ENCODE data around the gene PDGFD.

The PDGFD gene

GRCh38 chr11:103895106-103895505, 268.8 kb downstream of the PDGFD start:
- H3K27ac ChIP-seq: no peak overlapping the region
- ChIA-PET CTCF (interaction anchor here (0.7 kb wide), 1 partner anchor 253 kb away, joined by 3 read pairs; no protein-coding TSS in a partner anchor), POLR2A (ENCODE audit: low non-redundant PET) (no interaction called here)
- TF ChIP-seq, protein P1, sequence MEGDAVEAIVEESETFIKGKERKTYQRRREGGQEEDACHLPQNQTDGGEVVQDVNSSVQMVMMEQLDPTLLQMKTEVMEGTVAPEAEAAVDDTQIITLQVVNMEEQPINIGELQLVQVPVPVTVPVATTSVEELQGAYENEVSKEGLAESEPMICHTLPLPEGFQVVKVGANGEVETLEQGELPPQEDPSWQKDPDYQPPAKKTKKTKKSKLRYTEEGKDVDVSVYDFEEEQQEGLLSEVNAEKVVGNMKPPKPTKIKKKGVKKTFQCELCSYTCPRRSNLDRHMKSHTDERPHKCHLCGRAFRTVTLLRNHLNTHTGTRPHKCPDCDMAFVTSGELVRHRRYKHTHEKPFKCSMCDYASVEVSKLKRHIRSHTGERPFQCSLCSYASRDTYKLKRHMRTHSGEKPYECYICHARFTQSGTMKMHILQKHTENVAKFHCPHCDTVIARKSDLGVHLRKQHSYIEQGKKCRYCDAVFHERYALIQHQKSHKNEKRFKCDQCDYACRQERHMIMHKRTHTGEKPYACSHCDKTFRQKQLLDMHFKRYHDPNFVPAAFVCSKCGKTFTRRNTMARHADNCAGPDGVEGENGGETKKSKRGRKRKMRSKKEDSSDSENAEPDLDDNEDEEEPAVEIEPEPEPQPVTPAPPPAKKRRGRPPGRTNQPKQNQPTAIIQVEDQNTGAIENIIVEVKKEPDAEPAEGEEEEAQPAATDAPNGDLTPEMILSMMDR (conservative IDR thresholded peaks at IDR 0.05; ENCODE audit: low read depth): no peak
- no peak for DNase-seq (ENCODE audit: low spot score)

DNA sequence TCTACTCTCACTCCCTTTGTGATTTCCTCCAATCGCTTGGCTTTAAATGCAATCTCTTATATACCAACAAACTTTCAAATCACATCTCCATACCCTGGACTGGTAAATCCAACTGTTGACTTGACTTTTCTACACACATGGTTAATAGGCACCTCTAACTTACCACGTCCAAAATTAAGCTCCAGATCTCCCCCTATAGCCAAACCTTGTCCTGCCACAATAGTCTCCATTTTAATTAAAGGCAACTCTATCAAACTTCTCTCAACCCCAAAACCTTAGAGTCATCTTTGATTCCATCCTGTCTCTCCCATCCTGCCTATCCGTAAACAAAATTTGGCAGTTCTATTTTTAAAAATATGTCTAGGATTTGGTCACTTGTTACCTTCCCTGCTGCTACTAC, 269.3 kb downstream of the PDGFD start:
- TF ChIP-seq, protein P1 (conservative IDR thresholded peaks at IDR 0.05; ENCODE audit: low read depth): no peak
- CTCF ChIA-PET: no interaction called here
- POLR2A ChIA-PET (ENCODE audit: low non-redundant PET): no interaction called here
- H3K27ac ChIP-seq: no peak overlapping the region
- DNase-seq (ENCODE audit: low spot score): no peak

GRCh38 chr11:103894034-103894433, 269.9 kb downstream of the PDGFD start:
- ChIA-PET CTCF (no interaction called here), POLR2A (ENCODE audit: low non-redundant PET) (no interaction called here)
- no peak overlapping the region for H3K27ac ChIP-seq
- no peak for DNase-seq (ENCODE audit: low spot score)
- TF ChIP-seq, protein P1 (conservative IDR thresholded peaks at IDR 0.05; ENCODE audit: low read depth): no peak

DNA sequence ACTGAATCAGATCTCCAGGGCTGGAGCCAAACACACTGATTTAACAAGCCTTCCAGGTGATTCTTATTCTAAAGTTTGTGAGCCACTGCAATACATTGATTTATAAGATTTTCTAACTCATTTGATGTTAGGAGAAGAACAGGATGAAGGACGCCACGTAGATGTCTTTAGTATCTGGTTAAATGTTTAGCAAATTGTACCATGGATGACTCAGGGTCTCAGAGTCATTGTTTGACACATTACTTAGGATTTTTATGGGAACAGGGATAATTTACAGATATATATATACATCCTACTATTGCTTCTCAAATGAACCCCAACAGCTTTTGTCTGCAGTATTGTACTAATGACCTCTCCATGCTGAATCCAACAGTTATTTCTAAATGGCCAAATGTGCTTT, 270.6 kb downstream of the PDGFD start:
- no peak overlapping the region for H3K27ac ChIP-seq
- POLR2A ChIA-PET (ENCODE audit: low non-redundant PET): no interaction called here
- DNase-seq (ENCODE audit: low spot score): no peak
- TF ChIP-seq, protein P1 (conservative IDR thresholded peaks at IDR 0.05; ENCODE audit: low read depth): no peak
- CTCF ChIA-PET: no interaction called here

DNA sequence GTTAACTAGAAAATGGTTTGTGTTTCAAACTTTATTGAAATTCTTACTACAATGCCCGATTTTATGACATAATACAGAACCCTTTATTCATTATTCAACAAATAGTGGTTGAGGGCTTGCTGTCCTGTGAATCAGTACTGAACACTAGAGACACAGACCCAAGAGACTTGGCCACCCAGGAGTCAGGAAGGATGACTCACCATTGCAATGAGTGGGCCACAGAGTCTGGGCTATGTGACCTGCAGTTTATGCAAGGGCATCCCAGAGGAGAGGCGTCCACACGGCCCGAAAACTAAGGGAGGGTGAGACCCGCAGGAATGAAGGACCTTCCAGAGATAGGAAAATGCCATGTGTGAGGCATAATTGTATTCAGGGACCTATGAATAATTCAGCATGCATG, 271.3 kb downstream of the PDGFD start:
- CTCF ChIA-PET: no interaction called here

GRCh38 chr11:103890654-103891053, 273.3 kb downstream of the PDGFD start:
- no peak for DNase-seq (ENCODE audit: low spot score)
- CTCF ChIA-PET: interaction anchor here (0.6 kb wide), 1 partner anchor 287 kb away, joined by 5 read pairs; no protein-coding TSS in a partner anchor
- POLR2A ChIA-PET (ENCODE audit: low non-redundant PET): no interaction called here
- TF ChIP-seq, protein P1 (conservative IDR thresholded peaks at IDR 0.05; ENCODE audit: low read depth): no peak
- no peak overlapping the region for H3K27ac ChIP-seq

More for the DNA sequence above, 271.3 kb downstream of the PDGFD start:
- TF ChIP-seq, protein P1 (conservative IDR thresholded peaks at IDR 0.05; ENCODE audit: low read depth): no peak
- peak; percentile 2 for DNase-seq (ENCODE audit: low spot score)
- no peak overlapping the region for H3K27ac ChIP-seq
- POLR2A ChIA-PET (ENCODE audit: low non-redundant PET): no interaction called here

GRCh38 chr11:103889679-103890078, 274.3 kb downstream of the PDGFD start:
- POLR2A ChIA-PET (ENCODE audit: low non-redundant PET): no interaction called here
- no peak overlapping the region for H3K27ac ChIP-seq
- CTCF ChIA-PET: no interaction called here
- TF ChIP-seq, protein P1 (conservative IDR thresholded peaks at IDR 0.05; ENCODE audit: low read depth): no peak
- DNase-seq (ENCODE audit: low spot score): no peak
